Activated naive CD4-positive, alpha-beta T cell treated with anti-CD3 and anti-CD28 coated beads, Interleukin-2, amount 50 U/mL, for 16 hours (primary cell): ENCODE results near the gene MR1.
A peak's percentile ranks its signal among the peaks of the same experiment; 100 is the strongest.

Experiments used
- DNase-seq: peaks from one replicate; pipeline ENCODE4 v3.0.0-alpha.2; 2020

MR1 gene

GRCh38 chr1:181073638-181074037 is 39.9 kb downstream of the MR1 start:
- no peak for DNase-seq

DNA sequence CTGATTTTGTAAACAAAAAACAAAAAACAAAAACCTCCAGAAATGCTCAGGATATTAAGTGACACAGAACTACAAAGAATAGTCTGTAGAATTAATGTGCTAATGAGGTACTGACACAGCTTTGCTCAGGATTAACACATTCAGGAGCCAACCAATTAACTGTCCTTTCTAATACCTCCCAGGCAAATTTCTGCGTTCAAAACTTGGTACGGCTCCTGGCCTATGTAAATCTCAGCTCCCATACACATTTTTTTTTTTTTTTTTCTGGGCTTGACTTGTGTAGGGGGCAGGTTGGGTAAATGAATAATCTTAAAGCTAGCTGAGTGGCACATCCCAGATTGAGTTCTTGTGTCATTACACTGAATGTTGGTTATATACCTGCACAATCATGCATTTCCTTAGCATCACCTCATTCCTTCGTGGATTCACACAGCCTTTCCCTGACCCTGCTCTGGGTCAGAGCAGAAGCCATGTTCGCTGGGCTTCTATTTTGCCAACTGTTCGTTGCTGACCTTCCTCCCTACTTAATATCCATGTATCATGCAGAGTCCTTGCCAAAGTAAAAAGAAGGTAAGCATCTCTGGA is 42.1 kb downstream of the MR1 start:
- no peak for DNase-seq

GRCh38 chr1:181076852-181077251 is 43.1 kb downstream of the MR1 start:
- DNase-seq: no peak

- no peak for DNase-seq
These were observed 43.9 kb downstream of the MR1 start for GRCh38 chr1:181077576-181078242.

- no peak for DNase-seq
These were observed 45.6 kb downstream of the MR1 start for GRCh38 chr1:181079382-181079781.

- no peak for DNase-seq
These were observed 46.1 kb downstream of the MR1 start for GRCh38 chr1:181079920-181080319.

GRCh38 chr1:181080556-181080955 is 46.8 kb downstream of the MR1 start:
- no peak for DNase-seq

- DNase-seq: no peak
These were observed 47.6 kb downstream of the MR1 start for GRCh38 chr1:181081395-181081794.

DNA sequence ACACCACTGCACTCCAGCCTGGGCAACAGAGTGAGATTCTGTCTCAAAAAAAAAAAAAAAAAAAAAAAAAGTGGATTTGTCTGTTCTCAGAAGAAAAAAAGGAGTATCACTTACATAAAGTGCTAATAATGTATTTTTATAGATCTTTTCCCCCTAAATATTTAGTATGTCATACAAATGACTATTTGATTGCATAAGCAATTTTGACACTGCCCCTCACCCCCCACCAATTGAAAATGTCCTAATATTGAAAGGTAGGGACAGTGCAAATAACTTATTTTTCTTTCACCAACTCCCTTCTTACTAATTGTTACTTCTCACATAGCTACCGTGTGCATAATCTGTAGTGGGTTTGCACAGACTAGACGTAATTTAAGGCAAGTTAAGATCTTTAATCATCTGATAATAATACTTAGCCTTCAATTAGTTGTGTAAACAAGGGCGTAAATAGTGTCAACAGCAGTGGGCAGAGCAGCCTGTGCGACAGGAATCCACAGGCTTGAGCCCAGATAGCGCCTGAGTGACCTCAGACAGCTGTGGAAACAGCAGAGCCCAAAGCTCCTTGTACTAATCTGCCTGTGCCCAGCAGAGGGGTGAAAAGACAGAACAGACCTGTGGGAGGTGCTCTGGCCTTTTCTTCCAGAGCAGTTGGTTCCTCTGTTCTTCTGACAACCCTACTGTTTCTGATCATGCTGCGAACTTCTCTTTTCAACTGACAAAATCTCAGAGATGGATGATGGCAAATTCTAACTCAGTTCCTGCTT is 50.2 kb downstream of the MR1 start:
- peak; percentile 53 for DNase-seq

- DNase-seq: no peak
These were observed 50.8 kb downstream of the MR1 start for GRCh38 chr1:181084606-181084969.

- no peak for DNase-seq
These were observed 52.3 kb downstream of the MR1 start for GRCh38 chr1:181086091-181086490.

- no peak for DNase-seq
These were observed 53.1 kb downstream of the MR1 start for GRCh38 chr1:181086926-181087325.

DNA sequence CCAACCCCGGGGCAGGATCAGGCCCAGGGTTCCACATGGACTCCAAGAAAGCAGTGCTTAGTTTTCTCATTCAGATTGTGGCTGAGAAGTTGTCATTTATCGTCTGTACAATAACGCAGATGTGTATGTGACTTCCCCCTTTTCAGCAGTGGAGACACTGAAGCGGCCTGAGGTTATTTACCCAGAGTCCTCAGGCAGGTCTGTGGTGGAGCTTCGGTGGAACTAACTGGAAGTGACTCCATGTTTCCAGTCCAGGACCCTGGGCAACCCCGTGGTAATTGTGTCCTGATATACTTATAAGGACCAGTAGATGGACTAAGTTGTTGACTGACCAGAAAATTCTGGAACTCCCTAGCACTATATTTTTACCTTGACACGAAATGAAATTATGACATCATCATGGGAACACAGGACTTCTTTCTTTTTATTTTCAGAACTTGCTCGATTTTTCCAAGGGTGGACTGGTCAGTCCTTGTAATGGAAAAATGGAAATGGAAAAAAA is 53.7 kb downstream of the MR1 start:
- no peak for DNase-seq

GRCh38 chr1:181088079-181089016 is 54.6 kb downstream of the MR1 start, which contains the start of gene IER5:
Gene IER5, plus strand, starts transcription at chr1:181088700. Its CDS starts 203 bp downstream, at chr1:181088903.
- peak; percentile 93 for DNase-seq

- DNase-seq: peak; percentile 35
These were observed 55.4 kb downstream of the MR1 start for GRCh38 chr1:181089017-181089675.

DNA sequence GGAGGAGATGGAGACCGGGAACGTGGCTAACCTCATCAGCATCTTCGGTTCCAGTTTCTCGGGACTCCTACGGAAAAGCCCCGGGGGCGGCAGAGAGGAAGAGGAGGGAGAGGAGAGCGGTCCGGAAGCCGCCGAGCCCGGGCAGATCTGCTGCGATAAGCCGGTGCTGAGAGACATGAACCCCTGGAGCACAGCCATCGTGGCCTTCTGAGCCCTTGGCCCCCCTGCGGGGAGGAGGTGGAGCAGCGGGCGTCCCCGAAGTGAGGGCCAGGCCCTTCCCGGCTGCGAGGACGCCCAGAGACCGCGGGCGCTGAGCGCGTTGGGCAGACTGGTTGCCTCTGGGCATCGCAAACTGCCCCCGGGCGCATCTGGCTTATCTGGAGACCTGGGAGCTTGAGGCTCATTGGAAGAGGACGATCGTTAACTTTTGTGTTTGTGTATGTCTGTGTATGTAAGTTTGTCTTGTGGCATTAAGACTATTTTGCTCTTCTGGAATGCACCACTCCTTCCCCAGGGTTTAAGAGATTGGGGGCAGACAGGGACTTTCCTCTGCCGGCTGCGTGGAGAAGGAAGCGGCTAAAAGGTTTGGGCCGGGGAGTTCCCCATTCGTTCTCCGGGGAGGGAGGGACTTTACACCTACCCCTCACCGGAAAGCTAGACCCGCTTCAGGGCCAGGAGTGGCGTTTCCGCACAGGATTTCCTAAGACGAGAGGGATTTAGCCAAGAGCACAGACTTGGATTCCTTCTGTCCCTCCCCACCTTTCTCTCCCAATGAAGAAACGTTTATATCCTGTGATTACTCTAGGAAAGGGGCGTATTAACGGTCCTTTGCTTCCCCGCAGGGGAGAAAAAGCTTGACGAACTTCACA is 56.1 kb downstream of the MR1 start:
- DNase-seq: peak; percentile 63

DNA sequence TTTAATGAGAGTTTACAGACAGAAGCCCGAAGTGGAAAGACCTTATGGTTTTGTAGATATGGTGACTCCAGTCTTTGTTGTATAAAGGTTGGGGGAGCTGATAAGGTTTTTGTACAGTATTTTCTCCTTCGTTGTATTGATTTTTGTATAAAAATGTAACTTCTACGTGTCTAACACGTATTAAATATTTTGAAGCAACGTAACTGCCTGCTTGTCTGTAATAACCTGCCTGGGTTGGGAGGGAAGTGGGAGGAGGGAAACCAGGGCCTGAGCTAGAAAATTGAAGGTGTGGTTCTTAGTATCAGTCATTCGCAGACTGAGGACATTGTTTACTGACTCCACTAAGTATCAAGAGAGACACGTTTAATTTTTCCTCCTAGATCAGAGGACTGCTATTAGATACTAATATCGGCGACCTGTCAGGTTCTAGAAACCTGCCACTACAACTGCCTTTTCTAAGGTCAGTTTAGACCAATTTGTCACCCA is 56.9 kb downstream of the MR1 start:
- peak; percentile 30 for DNase-seq

GRCh38 chr1:181091309-181092040 is 57.7 kb downstream of the MR1 start:
- DNase-seq: no peak

DNA sequence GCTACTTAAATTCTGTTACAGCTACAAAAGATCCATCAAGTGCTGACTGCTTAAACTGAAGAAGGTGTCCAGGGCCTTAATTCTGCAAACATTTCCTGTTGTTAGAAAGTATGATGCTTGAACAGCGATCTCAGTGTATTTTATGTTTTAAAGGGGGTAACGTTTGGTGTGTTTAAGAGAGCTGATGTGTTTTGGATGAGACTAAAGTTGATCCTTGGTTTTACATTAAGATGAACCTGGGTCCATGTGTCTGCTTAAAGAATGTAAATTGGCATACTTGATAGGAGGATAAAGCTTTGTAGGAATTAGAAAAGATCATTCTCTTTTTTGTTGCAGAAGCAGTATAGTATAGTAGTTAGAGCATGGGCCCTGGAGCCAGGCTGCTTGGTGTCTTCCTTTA is 58.3 kb downstream of the MR1 start:
- DNase-seq: no peak

DNA sequence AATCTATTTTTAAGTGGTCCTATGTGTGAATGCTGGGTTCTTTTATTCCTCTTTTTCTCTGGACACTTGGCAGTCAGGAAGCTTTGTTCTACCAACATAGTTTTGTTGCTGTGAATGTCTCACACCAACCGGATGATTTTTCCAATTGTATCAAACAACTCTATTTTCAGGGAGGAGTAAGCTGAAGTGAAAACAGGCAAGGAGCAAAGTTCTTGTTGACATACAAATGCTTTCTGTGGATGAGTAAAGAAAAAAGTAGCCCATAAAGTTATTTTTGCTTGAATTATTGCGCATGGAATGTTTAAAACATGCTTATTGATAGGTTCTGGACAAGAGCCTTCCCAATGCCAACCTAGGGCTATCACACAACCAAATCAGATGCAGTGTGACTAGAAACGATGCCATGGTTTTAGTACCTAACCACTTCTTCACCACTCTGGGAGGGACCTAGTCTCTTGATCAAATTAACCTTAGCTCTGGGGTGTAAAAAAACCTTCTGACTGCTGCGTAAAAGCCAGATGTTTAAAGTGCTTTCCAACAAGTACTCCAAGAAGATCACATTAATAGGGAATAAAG is 59.2 kb downstream of the MR1 start:
- DNase-seq: no peak
